NB4 (cell line): ENCODE data around the gene MCC.

Experiments
- DNase-seq: peaks from one replicate; pipeline ENCODE4 v3.0.0; 2010; ENCODE audit warnings: low read depth
- H3K4me3 ChIP-seq: one replicate; pipeline ENCODE4 v1.5.1; 2011; ENCODE audit warnings: mild to moderate bottlenecking, low read depth, low read length, moderate library complexity
- CTCF ChIP-seq: IDR thresholded peaks from one replicate; pipeline ENCODE4 v1.5.1; 2012; ENCODE audit warnings: low read depth, low read length
- MAX ChIP-seq: IDR thresholded peaks from 2 replicates; pipeline ENCODE4 v1.6.1; 2011; ENCODE audit warnings: low read depth, low read length
- MYC ChIP-seq: IDR thresholded peaks from 2 replicates; pipeline ENCODE4 v1.6.1; 2011; ENCODE audit warnings: low read depth, low read length
- POLR2A ChIP-seq: IDR thresholded peaks from 2 replicates; pipeline ENCODE4 v1.6.1; 2011; ENCODE audit warnings: mild to moderate bottlenecking; ENCODE audit not compliant: insufficient read length; ENCODE audit errors: extremely low read depth

The MCC gene

GRCh38 chr5:113034182-113034773, 454.0 kb downstream of the MCC start:
- DNase-seq, result no peak
- no peak overlapping the region for H3K4me3 ChIP-seq
- TF ChIP-seq CTCF, result no peak
- TF ChIP-seq MYC, result no peak
- no peak for TF ChIP-seq MAX
- no peak for TF ChIP-seq POLR2A

- no peak for DNase-seq
- no peak for TF ChIP-seq POLR2A
- TF ChIP-seq CTCF, result no peak
- TF ChIP-seq MAX, result no peak
- TF ChIP-seq MYC, result no peak
Observed at GRCh38 chr5:113031557-113031956, 456.7 kb downstream of the MCC start.

GRCh38 chr5:113031104-113031503, 457.1 kb downstream of the MCC start:
- TF ChIP-seq POLR2A (no peak), MAX (no peak), CTCF (no peak), MYC (no peak)
- DNase-seq, result no peak

More at GRCh38 chr5:113031557-113031956, 456.7 kb downstream of the MCC start:
- H3K4me3 ChIP-seq, result no peak overlapping the region

GRCh38 chr5:113029614-113030013, 458.6 kb downstream of the MCC start:
- no peak for DNase-seq
- H3K4me3 ChIP-seq, result no peak overlapping the region
- TF ChIP-seq MYC (no peak), MAX (no peak), POLR2A (no peak), CTCF (no peak)

More at GRCh38 chr5:113031104-113031503, 457.1 kb downstream of the MCC start:
- no peak overlapping the region for H3K4me3 ChIP-seq

GRCh38 chr5:113027431-113027830, 460.8 kb downstream of the MCC start:
- DNase-seq, result no peak
- H3K4me3 ChIP-seq, result no peak overlapping the region
- TF ChIP-seq POLR2A (no peak), CTCF (no peak), MAX (no peak), MYC (no peak)

- H3K4me3 ChIP-seq, result no peak overlapping the region
- no peak for DNase-seq
- TF ChIP-seq POLR2A (no peak), MAX (no peak), CTCF (no peak), MYC (no peak)
Observed at GRCh38 chr5:113027015-113027414, 461.2 kb downstream of the MCC start.
